A673 (cell line): ENCODE data around the gene SSC4D. TPM values are rescaled to one million over a fixed set of nuclear protein-coding genes. Genes with fewer than 3 reads are reported as not detected.

Experiments used
- BruUV-seq: library from RNA; stranded (reverse); fragments of 400-500 nt; replicated peaks from 2 replicates; lab custom pipeline; 2021; lab: Mats Ljungman, UMichigan
- CTCF ChIA-PET: fragments of 300-600 bp; sonication (Branson Sonifier 250); formaldehyde crosslinking; loops from one replicate; lab custom pipeline; 2022; ENCODE audit warnings: antibody characterized with exemption; lab: Charles Lee
- POLR2A ChIA-PET: fragments of 300-600 bp; sonication (Branson Sonifier 250); formaldehyde crosslinking; loops from one replicate; lab custom pipeline; 2022; ENCODE audit warnings: antibody characterized with exemption; ENCODE audit not compliant: low non-redundant PET; lab: Charles Lee
- DNase-seq: peaks from one replicate; pipeline ENCODE4 v3.0.0-alpha.2; 2015; ENCODE audit warnings: low spot score
- H3K27ac ChIP-seq: fragments of 200-600 bp; sonication (generic); 2 replicates; pipeline ENCODE4 v1.5.1; 2016; ENCODE audit warnings: mixed run types, low read depth, mild to moderate bottlenecking, mixed read lengths, antibody characterized with exemption, low read length; ENCODE audit not compliant: poor library complexity, severe bottlenecking
- H3K27me3 ChIP-seq: fragments of 200-600 bp; sonication (generic); replicated peaks from 2 replicates; pipeline ENCODE4 v1.6.1; 2017; ENCODE audit warnings: mixed run types, low read depth, mild to moderate bottlenecking, mixed read lengths, antibody characterized with exemption, low read length; ENCODE audit not compliant: insufficient read depth, poor library complexity
- H3K36me3 ChIP-seq: fragments of 200-600 bp; sonication (generic); 2 replicates; pipeline ENCODE4 v1.6.1; 2016; ENCODE audit warnings: mixed run types, mild to moderate bottlenecking, mixed read lengths, antibody characterized with exemption, low read length; ENCODE audit not compliant: insufficient read depth, poor library complexity, severe bottlenecking
- H3K4me1 ChIP-seq: fragments of 200-600 bp; sonication (generic); 2 replicates; pipeline ENCODE4 v1.6.1; 2017; ENCODE audit warnings: mixed run types, mild to moderate bottlenecking, mixed read lengths, antibody characterized with exemption, low read length; ENCODE audit not compliant: insufficient read depth, poor library complexity, severe bottlenecking
- H3K4me3 ChIP-seq: fragments of 200-600 bp; sonication (generic); 2 replicates; pipeline ENCODE4 v1.5.1; 2016; ENCODE audit warnings: low read depth, mixed run types, mild to moderate bottlenecking, mixed read lengths, low read length; ENCODE audit not compliant: poor library complexity, severe bottlenecking
- H3K9me3 ChIP-seq: fragments of 200-600 bp; sonication (generic); 2 replicates; pipeline ENCODE4 v1.6.1; 2016; ENCODE audit warnings: mixed run types, low read depth, mild to moderate bottlenecking, mixed read lengths, antibody characterized with exemption, low read length; ENCODE audit not compliant: poor library complexity, severe bottlenecking
- CTCF ChIP-seq: fragments of 300-800, 200-600 bp; sonication (generic); conservative IDR thresholded peaks from 2 replicates; pipeline ENCODE4 v1.5.1; 2017; ENCODE audit warnings: low read depth, mild to moderate bottlenecking, antibody characterized with exemption, low read length, moderate library complexity, mixed read lengths
- EZH2 ChIP-seq: fragments of 200-600 bp; sonication (generic); IDR thresholded peaks from 2 replicates; pipeline ENCODE4 v1.6.1; 2017; ENCODE audit warnings: borderline replicate concordance, low read depth, mild to moderate bottlenecking, mixed read lengths, antibody characterized with exemption, low read length; ENCODE audit not compliant: poor library complexity, severe bottlenecking
- intact Hi-C: fragments of 100-400 bp; cut with micrococcal nuclease; formaldehyde crosslinking; loops from one replicate; pipeline ENCODE4 v1.10.0; 2022; ENCODE audit not compliant: unreplicated experiment
- total RNA-seq: library from RNA; stranded (reverse); gene quantifications from 2 replicates; pipeline ENCODE4 v1.2.3, GENCODE V29; 2021

SSC4D gene
- total RNA-seq, 1 experiment from 2014 or later: 1.2 TPM

- H3K4me1 ChIP-seq: peaks cover 21% of the 10 kb centered on the region
- TF ChIP-seq EZH2: no peak
- TF ChIP-seq CTCF: no peak
- no peaks in the 10 kb centered on the region for H3K9me3 ChIP-seq
- H3K4me3 ChIP-seq: peak overlapping the region; percentile 100
- BruUV-seq: TSS peak; percentile 50
- intact Hi-C loops: no loop called here
- ChIA-PET CTCF (no interaction called here), POLR2A (no interaction called here)
- peaks cover 38% of the 10 kb centered on the region for H3K36me3 ChIP-seq
- peak overlapping the region; percentile 98 for H3K27ac ChIP-seq
- no peak for DNase-seq
- no peaks in the 10 kb centered on the region for H3K27me3 ChIP-seq
These were observed 52.0 kb downstream of the SSC4D start for GRCh38 chr7:76357475-76358010.

- peak overlapping the region; percentile 98 for H3K27ac ChIP-seq
- POLR2A ChIA-PET: no interaction called here
These were observed 52.7 kb downstream of the SSC4D start for GRCh38 chr7:76356823-76357222.

GRCh38 chr7:76356115-76356514, 53.4 kb downstream of the SSC4D start:
- Histone ChIP-seq H3K27ac (no peak overlapping the region), H3K27me3 (no peaks in the 10 kb centered on the region), H3K36me3 (peaks cover 42% of the 10 kb centered on the region), H3K4me1 (peaks cover 21% of the 10 kb centered on the region), H3K4me3 (no peak overlapping the region), H3K9me3 (no peaks in the 10 kb centered on the region)
- no peak for DNase-seq
- CTCF ChIA-PET: no interaction called here
- no TSS peak for BruUV-seq
- POLR2A ChIA-PET: no interaction called here
- intact Hi-C loops: no loop called here
- TF ChIP-seq CTCF (no peak), EZH2 (no peak)

More at GRCh38 chr7:76356823-76357222, 52.7 kb downstream of the SSC4D start:
- H3K4me3 ChIP-seq: peak overlapping the region; percentile 100
- no peaks in the 10 kb centered on the region for H3K9me3 ChIP-seq
- H3K27me3 ChIP-seq: no peaks in the 10 kb centered on the region
- intact Hi-C loops: no loop called here
- no peak for TF ChIP-seq CTCF
- TF ChIP-seq EZH2: no peak
- peaks cover 21% of the 10 kb centered on the region for H3K4me1 ChIP-seq
- CTCF ChIA-PET: no interaction called here
- peak; percentile 30 for DNase-seq
- peaks cover 38% of the 10 kb centered on the region for H3K36me3 ChIP-seq
- no TSS peak for BruUV-seq
